Measurements from ENCODE around the gene VPS35. TPM values are rescaled to one million over a fixed set of nuclear protein-coding genes. Genes with fewer than 3 reads are reported as not detected.

Gene VPS35
- total RNA-seq, 6 donors from 2014 or later: 25.0 to 93.0 (median 63.5) TPM

- no peak for DNase-seq
These were observed 66.9 kb downstream of the VPS35 start for GRCh38 chr16:46621934-46622676.

GRCh38 chr16:46621006-46621933 lies 67.7 kb downstream of the VPS35 start, which contains the start of gene SHCBP1:
TSS of gene SHCBP1 (minus strand) at chr16:46621379. CDS start at chr16:46621359, 20 bp downstream.
- peaks cover 6 to 24% (median 10%) of the 10 kb centered on the region in 4 donors for H3K4me1 ChIP-seq
- no peaks in the 10 kb centered on the region for H3K9me3 ChIP-seq
- peak within 1 kb of the TSS in 2 of 4 donors; percentile 21 to 58 for H3K27ac ChIP-seq
- DNase-seq (peak; percentile 87 to 91), ATAC-seq (ENCODE audit: low FRiP score in 2 of 2) (peak; percentile 79 to 94)
- TF ChIP-seq EP300 (IDR thresholded peaks at IDR 0.05): no peak
- TF ChIP-seq POLR2AphosphoS5 (IDR thresholded peaks at IDR 0.05): peak in 1 of 2 donors; percentile 28
- TF ChIP-seq POLR2A (IDR thresholded peaks at IDR 0.05): no peak
- 1 to 3% methylated on average over 23 to 31 of the region's 52 CpGs for WGBS, 2 donors
- peak within 1 kb of the TSS; percentile 45 to 71 (median 69) for H3K4me3 ChIP-seq
- no peaks in the 10 kb centered on the region for H3K27me3 ChIP-seq
- H3K36me3 ChIP-seq: no peaks in the 10 kb centered on the region

More at GRCh38 chr16:46621934-46622676, 66.9 kb downstream of the VPS35 start:
- Histone ChIP-seq H3K4me1 (peaks cover 6 to 24% (median 10%) of the 10 kb centered on the region in 4 donors), H3K4me3 (no peak overlapping the region), H3K36me3 (no peaks in the 10 kb centered on the region), H3K27me3 (no peaks in the 10 kb centered on the region), H3K27ac (peak overlapping the region in 1 of 4 donors; percentile 58), H3K9me3 (no peaks in the 10 kb centered on the region)
- no peak for TF ChIP-seq CTCF (IDR thresholded peaks at IDR 0.05)
- no peak for TF ChIP-seq POLR2AphosphoS5 (IDR thresholded peaks at IDR 0.05)
- no peak for TF ChIP-seq EP300 (IDR thresholded peaks at IDR 0.05)
- TF ChIP-seq POLR2A (IDR thresholded peaks at IDR 0.05): no peak
- ATAC-seq (ENCODE audit: low FRiP score in 2 of 2): no peak
- 91 to 93% methylated on average over 7 of the region's 7 CpGs for WGBS, 2 donors

- peak overlapping the region; percentile 45 to 71 (median 69) for H3K4me3 ChIP-seq
- TF ChIP-seq EP300 (IDR thresholded peaks at IDR 0.05) (no peak), POLR2A (IDR thresholded peaks at IDR 0.05) (no peak), CTCF (IDR thresholded peaks at IDR 0.05) (no peak), POLR2AphosphoS5 (IDR thresholded peaks at IDR 0.05) (no peak)
- no peaks in the 10 kb centered on the region for H3K9me3 ChIP-seq
- DNase-seq (no peak), ATAC-seq (ENCODE audit: low FRiP score in 2 of 2) (peak in 1 of 2 donors; percentile 4)
- WGBS, 2 donors: 3 to 4% methylated on average over 11 of the region's 11 CpGs
- peaks cover 6 to 24% (median 10%) of the 10 kb centered on the region in 4 donors for H3K4me1 ChIP-seq
- no peaks in the 10 kb centered on the region for H3K36me3 ChIP-seq
- peak overlapping the region in 2 of 4 donors; percentile 21 to 58 for H3K27ac ChIP-seq
- H3K27me3 ChIP-seq: no peaks in the 10 kb centered on the region
These were observed 68.5 kb downstream of the VPS35 start for GRCh38 chr16:46620266-46621005.

- no peak for DNase-seq
- no peak for ATAC-seq (ENCODE audit: low FRiP score in 2 of 2)
- H3K27me3 ChIP-seq: no peaks in the 10 kb centered on the region
- 86 to 91% methylated on average over 4 of the region's 4 CpGs for WGBS, 2 donors
- H3K9me3 ChIP-seq: no peaks in the 10 kb centered on the region
- no peaks in the 10 kb centered on the region for H3K36me3 ChIP-seq
- no peak overlapping the region for H3K4me3 ChIP-seq
- H3K4me1 ChIP-seq: peaks cover 6 to 24% (median 10%) of the 10 kb centered on the region in 4 donors
- no peak for TF ChIP-seq POLR2A (IDR thresholded peaks at IDR 0.05)
- no peak overlapping the region for H3K27ac ChIP-seq
These were observed 70.5 kb downstream of the VPS35 start for GRCh38 chr16:46618516-46618915.

GRCh38 chr16:46614006-46614405 lies 75.0 kb downstream of the VPS35 start:
- no peaks in the 10 kb centered on the region for H3K36me3 ChIP-seq
- H3K4me3 ChIP-seq: no peak overlapping the region
- H3K9me3 ChIP-seq: no peaks in the 10 kb centered on the region
- TF ChIP-seq POLR2A (IDR thresholded peaks at IDR 0.05) (no peak), CTCF (IDR thresholded peaks at IDR 0.05) (no peak), EP300 (IDR thresholded peaks at IDR 0.05) (no peak), POLR2AphosphoS5 (IDR thresholded peaks at IDR 0.05) (no peak)
- DNase-seq: no peak
- H3K4me1 ChIP-seq: no peaks in the 10 kb centered on the region
- no peak overlapping the region for H3K27ac ChIP-seq
- ATAC-seq (ENCODE audit: low FRiP score in 2 of 2): no peak
- 65 to 69% methylated on average over 4 of the region's 4 CpGs for WGBS, 2 donors
- H3K27me3 ChIP-seq: no peaks in the 10 kb centered on the region

Data from upper lobe of left lung (tissue), 6 donors.